Ishikawa (cell line): ENCODE measurements around the gene PHF24.

ENCODE experiments used
- CEBPB ChIP-seq: IDR thresholded peaks from 2 replicates; pipeline ENCODE4 v1.6.1; 2012
- CREB1 ChIP-seq: IDR thresholded peaks from 2 replicates; pipeline ENCODE4 v1.6.1; 2012; ENCODE audit warnings: low read depth
- EGR1 ChIP-seq: IDR thresholded peaks from 2 replicates; pipeline ENCODE4 v1.6.1; 2012
- EP300 ChIP-seq: IDR thresholded peaks from 2 replicates; pipeline ENCODE4 v1.6.1; 2012; ENCODE audit warnings: borderline replicate concordance
- FOXM1 ChIP-seq: IDR thresholded peaks from 2 replicates; pipeline ENCODE4 v1.6.1; 2012; ENCODE audit warnings: low read depth, borderline replicate concordance
- MAX ChIP-seq: IDR thresholded peaks from 2 replicates; pipeline ENCODE4 v1.6.1; 2012
- NFIC ChIP-seq: IDR thresholded peaks from 2 replicates; pipeline ENCODE4 v1.6.1; 2012
- RAD21 ChIP-seq: IDR thresholded peaks from 2 replicates; pipeline ENCODE4 v1.6.1; 2012; ENCODE audit warnings: low read depth
- REST ChIP-seq: IDR thresholded peaks from 2 replicates; pipeline ENCODE4 v1.6.1; 2012; ENCODE audit warnings: low read depth, mild to moderate bottlenecking
- TAF1 ChIP-seq: IDR thresholded peaks from 2 replicates; pipeline ENCODE4 v1.6.1; 2012; ENCODE audit warnings: low read depth, mild to moderate bottlenecking
- TCF12 ChIP-seq: IDR thresholded peaks from 2 replicates; pipeline ENCODE4 v1.6.1; 2012; ENCODE audit warnings: low read depth
- TEAD4 ChIP-seq: IDR thresholded peaks from 2 replicates; pipeline ENCODE4 v1.6.1; 2012
- YY1 ChIP-seq: IDR thresholded peaks from 2 replicates; pipeline ENCODE4 v1.6.1; 2012; ENCODE audit warnings: low read depth
- ZBTB7A ChIP-seq: IDR thresholded peaks from 2 replicates; pipeline ENCODE4 v1.6.1; 2012; ENCODE audit warnings: low read depth
- TF ChIP-seq, protein P1 (sequence below): IDR thresholded peaks from 2 replicates; pipeline ENCODE4 v1.6.1; 2012

PHF24 gene

GRCh38 chr9:34996181-34996904 lies 38.3 kb downstream of the PHF24 start:
- TF ChIP-seq FOXM1 (no peak), MAX (no peak), REST (no peak), ZBTB7A (no peak), NFIC (no peak), EGR1 (no peak), CREB1 (no peak), YY1 (no peak), TEAD4 (no peak), EP300 (no peak), TAF1 (no peak), CEBPB (no peak)
- TF ChIP-seq, protein P1, sequence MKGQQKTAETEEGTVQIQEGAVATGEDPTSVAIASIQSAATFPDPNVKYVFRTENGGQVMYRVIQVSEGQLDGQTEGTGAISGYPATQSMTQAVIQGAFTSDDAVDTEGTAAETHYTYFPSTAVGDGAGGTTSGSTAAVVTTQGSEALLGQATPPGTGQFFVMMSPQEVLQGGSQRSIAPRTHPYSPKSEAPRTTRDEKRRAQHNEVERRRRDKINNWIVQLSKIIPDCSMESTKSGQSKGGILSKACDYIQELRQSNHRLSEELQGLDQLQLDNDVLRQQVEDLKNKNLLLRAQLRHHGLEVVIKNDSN: no peak

DNA sequence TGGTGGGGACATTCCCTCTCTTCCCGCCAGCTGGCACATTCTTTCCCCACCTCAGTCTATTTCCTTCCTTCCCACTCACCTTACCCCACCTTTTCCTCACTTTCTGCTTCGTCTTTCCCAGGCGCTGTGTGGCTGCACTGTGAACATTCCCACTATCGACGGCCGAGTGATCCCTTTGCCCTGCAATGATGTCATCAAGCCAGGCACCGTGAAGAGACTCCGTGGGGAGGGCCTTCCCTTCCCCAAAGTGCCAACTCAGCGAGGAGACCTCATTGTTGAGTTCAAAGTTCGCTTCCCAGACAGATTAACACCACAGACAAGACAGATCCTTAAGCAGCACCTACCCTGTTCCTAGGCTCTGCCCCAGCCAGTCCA lies 38.8 kb downstream of the PHF24 start:
- TF ChIP-seq EP300: no peak
- TF ChIP-seq CEBPB: no peak
- TF ChIP-seq REST: no peak

GRCh38 chr9:34997379-34997781 lies 39.3 kb downstream of the PHF24 start:
- no peak for TF ChIP-seq CREB1
- TF ChIP-seq TAF1: no peak
- no peak for TF ChIP-seq REST
- TF ChIP-seq EGR1: no peak
- TF ChIP-seq, protein P1: no peak
- no peak for TF ChIP-seq MAX
- TF ChIP-seq CEBPB: no peak
- TF ChIP-seq NFIC: no peak
- no peak for TF ChIP-seq TEAD4
- no peak for TF ChIP-seq ZBTB7A
- no peak for TF ChIP-seq RAD21
- TF ChIP-seq EP300: no peak
- no peak for TF ChIP-seq FOXM1
- TF ChIP-seq YY1: no peak
- TF ChIP-seq TCF12: no peak

- TF ChIP-seq RAD21 (no peak), TAF1 (no peak), MAX (no peak), CEBPB (no peak), EP300 (no peak), FOXM1 (no peak)
Observed at GRCh38 chr9:34998266-34998665, 40.2 kb downstream of the PHF24 start.

GRCh38 chr9:34999576-34999975 lies 41.5 kb downstream of the PHF24 start:
- TF ChIP-seq YY1 (no peak), EP300 (no peak), NFIC (no peak), CEBPB (no peak), RAD21 (no peak), ZBTB7A (no peak), MAX (no peak), EGR1 (no peak), FOXM1 (no peak), TCF12 (no peak)
